ENCODE results near the gene PRKAG2. TPM values are rescaled to one million over a fixed set of nuclear protein-coding genes. Genes with fewer than 3 reads are reported as not detected.

PRKAG2 gene
- total and polyA plus RNA-seq, 2 of the 8 experiments (the other 6 are each of a cell fraction or from before 2014, with no cell fraction given) = 7.5 to 18.1 TPM

- TF ChIP-seq, protein P1, sequence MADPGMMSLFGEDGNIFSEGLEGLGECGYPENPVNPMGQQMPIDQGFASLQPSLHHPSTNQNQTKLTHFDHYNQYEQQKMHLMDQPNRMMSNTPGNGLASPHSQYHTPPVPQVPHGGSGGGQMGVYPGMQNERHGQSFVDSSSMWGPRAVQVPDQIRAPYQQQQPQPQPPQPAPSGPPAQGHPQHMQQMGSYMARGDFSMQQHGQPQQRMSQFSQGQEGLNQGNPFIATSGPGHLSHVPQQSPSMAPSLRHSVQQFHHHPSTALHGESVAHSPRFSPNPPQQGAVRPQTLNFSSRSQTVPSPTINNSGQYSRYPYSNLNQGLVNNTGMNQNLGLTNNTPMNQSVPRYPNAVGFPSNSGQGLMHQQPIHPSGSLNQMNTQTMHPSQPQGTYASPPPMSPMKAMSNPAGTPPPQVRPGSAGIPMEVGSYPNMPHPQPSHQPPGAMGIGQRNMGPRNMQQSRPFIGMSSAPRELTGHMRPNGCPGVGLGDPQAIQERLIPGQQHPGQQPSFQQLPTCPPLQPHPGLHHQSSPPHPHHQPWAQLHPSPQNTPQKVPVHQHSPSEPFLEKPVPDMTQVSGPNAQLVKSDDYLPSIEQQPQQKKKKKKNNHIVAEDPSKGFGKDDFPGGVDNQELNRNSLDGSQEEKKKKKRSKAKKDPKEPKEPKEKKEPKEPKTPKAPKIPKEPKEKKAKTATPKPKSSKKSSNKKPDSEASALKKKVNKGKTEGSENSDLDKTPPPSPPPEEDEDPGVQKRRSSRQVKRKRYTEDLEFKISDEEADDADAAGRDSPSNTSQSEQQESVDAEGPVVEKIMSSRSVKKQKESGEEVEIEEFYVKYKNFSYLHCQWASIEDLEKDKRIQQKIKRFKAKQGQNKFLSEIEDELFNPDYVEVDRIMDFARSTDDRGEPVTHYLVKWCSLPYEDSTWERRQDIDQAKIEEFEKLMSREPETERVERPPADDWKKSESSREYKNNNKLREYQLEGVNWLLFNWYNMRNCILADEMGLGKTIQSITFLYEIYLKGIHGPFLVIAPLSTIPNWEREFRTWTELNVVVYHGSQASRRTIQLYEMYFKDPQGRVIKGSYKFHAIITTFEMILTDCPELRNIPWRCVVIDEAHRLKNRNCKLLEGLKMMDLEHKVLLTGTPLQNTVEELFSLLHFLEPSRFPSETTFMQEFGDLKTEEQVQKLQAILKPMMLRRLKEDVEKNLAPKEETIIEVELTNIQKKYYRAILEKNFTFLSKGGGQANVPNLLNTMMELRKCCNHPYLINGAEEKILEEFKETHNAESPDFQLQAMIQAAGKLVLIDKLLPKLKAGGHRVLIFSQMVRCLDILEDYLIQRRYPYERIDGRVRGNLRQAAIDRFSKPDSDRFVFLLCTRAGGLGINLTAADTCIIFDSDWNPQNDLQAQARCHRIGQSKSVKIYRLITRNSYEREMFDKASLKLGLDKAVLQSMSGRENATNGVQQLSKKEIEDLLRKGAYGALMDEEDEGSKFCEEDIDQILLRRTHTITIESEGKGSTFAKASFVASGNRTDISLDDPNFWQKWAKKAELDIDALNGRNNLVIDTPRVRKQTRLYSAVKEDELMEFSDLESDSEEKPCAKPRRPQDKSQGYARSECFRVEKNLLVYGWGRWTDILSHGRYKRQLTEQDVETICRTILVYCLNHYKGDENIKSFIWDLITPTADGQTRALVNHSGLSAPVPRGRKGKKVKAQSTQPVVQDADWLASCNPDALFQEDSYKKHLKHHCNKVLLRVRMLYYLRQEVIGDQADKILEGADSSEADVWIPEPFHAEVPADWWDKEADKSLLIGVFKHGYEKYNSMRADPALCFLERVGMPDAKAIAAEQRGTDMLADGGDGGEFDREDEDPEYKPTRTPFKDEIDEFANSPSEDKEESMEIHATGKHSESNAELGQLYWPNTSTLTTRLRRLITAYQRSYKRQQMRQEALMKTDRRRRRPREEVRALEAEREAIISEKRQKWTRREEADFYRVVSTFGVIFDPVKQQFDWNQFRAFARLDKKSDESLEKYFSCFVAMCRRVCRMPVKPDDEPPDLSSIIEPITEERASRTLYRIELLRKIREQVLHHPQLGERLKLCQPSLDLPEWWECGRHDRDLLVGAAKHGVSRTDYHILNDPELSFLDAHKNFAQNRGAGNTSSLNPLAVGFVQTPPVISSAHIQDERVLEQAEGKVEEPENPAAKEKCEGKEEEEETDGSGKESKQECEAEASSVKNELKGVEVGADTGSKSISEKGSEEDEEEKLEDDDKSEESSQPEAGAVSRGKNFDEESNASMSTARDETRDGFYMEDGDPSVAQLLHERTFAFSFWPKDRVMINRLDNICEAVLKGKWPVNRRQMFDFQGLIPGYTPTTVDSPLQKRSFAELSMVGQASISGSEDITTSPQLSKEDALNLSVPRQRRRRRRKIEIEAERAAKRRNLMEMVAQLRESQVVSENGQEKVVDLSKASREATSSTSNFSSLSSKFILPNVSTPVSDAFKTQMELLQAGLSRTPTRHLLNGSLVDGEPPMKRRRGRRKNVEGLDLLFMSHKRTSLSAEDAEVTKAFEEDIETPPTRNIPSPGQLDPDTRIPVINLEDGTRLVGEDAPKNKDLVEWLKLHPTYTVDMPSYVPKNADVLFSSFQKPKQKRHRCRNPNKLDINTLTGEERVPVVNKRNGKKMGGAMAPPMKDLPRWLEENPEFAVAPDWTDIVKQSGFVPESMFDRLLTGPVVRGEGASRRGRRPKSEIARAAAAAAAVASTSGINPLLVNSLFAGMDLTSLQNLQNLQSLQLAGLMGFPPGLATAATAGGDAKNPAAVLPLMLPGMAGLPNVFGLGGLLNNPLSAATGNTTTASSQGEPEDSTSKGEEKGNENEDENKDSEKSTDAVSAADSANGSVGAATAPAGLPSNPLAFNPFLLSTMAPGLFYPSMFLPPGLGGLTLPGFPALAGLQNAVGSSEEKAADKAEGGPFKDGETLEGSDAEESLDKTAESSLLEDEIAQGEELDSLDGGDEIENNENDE (IDR thresholded peaks at IDR 0.05; ENCODE audit: insufficient replicate concordance, low read length) = no peak
- no peak for TF ChIP-seq ATF3 (IDR thresholded peaks at IDR 0.05; ENCODE audit: insufficient read depth, low read depth, low read length)
- TF ChIP-seq, protein P2, sequence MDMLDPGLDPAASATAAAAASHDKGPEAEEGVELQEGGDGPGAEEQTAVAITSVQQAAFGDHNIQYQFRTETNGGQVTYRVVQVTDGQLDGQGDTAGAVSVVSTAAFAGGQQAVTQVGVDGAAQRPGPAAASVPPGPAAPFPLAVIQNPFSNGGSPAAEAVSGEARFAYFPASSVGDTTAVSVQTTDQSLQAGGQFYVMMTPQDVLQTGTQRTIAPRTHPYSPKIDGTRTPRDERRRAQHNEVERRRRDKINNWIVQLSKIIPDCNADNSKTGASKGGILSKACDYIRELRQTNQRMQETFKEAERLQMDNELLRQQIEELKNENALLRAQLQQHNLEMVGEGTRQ (IDR thresholded peaks at IDR 0.05; ENCODE audit: low read length) = no peak
- TF ChIP-seq RXRA (IDR thresholded peaks at IDR 0.05; ENCODE audit: insufficient read depth, low read depth, low read length) = no peak
- TF ChIP-seq TAF1 (IDR thresholded peaks at IDR 0.05; ENCODE audit: low read depth, low read length) = no peak
- TF ChIP-seq RBBP5 (IDR thresholded peaks at IDR 0.05; ENCODE audit: borderline replicate concordance, low read depth, low read length) = no peak
- no peak for TF ChIP-seq KDM5A (IDR thresholded peaks at IDR 0.05; ENCODE audit: low read length)
- no peak for TF ChIP-seq RFX5 (IDR thresholded peaks at IDR 0.05; ENCODE audit: borderline replicate concordance, low read depth, low read length)
- TF ChIP-seq SIRT6 (IDR thresholded peaks at IDR 0.05; ENCODE audit: low read length) = no peak
- no peak for TF ChIP-seq JUN (IDR thresholded peaks at IDR 0.05; ENCODE audit: low read depth, low read length)
- no peak for TF ChIP-seq ZNF274 (IDR thresholded peaks at IDR 0.05; ENCODE audit: borderline replicate concordance, extremely low read depth, low read length)
These were observed 332.7 kb downstream of the PRKAG2 start (continued) for GRCh38 chr7:151544183-151544582.

Data from H1 (cell line).